Erythroblast (primary cell): ENCODE data around the gene FILIP1L.

Source experiments
- GATA1 ChIP-seq: IDR thresholded peaks from 2 replicates; pipeline ENCODE4 v1.6.1; 2011; ENCODE audit warnings: low read depth, mild to moderate bottlenecking, control low read depth, low read length, moderate library complexity
- POLR2A ChIP-seq: IDR thresholded peaks from 2 replicates; pipeline ENCODE4 v1.6.1; 2011; ENCODE audit warnings: mild to moderate bottlenecking, low read length

DNA sequence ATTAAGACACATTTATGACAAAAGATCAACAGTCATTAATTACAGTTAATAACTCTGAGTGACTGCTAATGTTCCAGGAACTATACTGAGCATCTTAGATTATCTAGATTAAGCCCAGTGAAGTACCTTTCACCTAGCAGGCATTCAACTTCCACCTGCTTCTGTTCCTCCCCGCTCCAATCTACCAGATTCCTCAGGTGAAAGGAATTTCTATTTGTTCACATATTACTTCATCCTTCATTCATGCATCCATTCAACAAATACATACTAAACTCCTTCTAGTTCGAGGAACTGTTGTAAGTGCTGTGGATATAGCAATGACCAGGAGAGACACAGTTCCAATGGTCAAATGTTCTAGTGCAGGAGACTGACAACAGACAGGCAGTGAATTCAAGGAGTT lies 139.3 kb downstream of the FILIP1L start:
- no peak for TF ChIP-seq POLR2A
- TF ChIP-seq GATA1, result no peak
